ENCODE results near the gene PIK3C3. TPM values are rescaled to one million over a fixed set of nuclear protein-coding genes. Genes with fewer than 3 reads are reported as not detected.

PIK3C3 gene
- total RNA-seq (2014; rRNA removed; shearing (Covaris generic)): 8.3 and 9.3 TPM in 2 replicates
- total RNA-seq (2022): 22.3 and 23.3 TPM in 2 replicates
- percentile 70 among the genes with signal in this experiment for Bru-seq, nascent RNA
- percentile 48 among the genes with signal in this experiment for BruChase-seq, experiment 1, labeled RNA remaining after a 6-hour chase
- BruChase-seq, experiment 2, labeled RNA remaining after a 2-hour chase: percentile 54 among the genes with signal in this experiment
- long read RNA-seq, full-length matches to known transcripts: 15 of 21 reads
- long read RNA-seq, partial matches to known transcripts: 2 of 21 reads
- long read RNA-seq, other reads (novel, unspliced or antisense): 4 of 21 reads

GRCh38 chr18:41954827-41955613 is at the start of gene PIK3C3:
Gene PIK3C3, plus strand, starts transcription at chr18:41955234. Its CDS starts 58 bp downstream, at chr18:41955292.
- peaks cover 12% of the 10 kb centered on the region for H3K4me1 ChIP-seq (ENCODE audit: insufficient read depth, low read length, poor library complexity, severe bottlenecking)
- H3K36me3 ChIP-seq (ENCODE audit: insufficient read depth, low read length): peaks cover 8% of the 10 kb centered on the region
- H3K9me2 ChIP-seq (ENCODE audit: insufficient read depth, low read length): no peaks in the 10 kb centered on the region
- ChIA-PET POLR2A (interaction anchor here (0.7 kb wide), 2 partner anchors 437 to 1100 kb away, joined by 3 to 4 read pairs; no protein-coding TSS in a partner anchor), CTCF (ENCODE audit: unreplicated experiment) (no interaction called here)
- no peak within 1 kb of the TSS for H3K27ac ChIP-seq (ENCODE audit: low read depth, low read length, poor library complexity, severe bottlenecking)
- DNase-seq (ENCODE audit: low spot score): peak; percentile 92
- TF ChIP-seq, protein P1, sequence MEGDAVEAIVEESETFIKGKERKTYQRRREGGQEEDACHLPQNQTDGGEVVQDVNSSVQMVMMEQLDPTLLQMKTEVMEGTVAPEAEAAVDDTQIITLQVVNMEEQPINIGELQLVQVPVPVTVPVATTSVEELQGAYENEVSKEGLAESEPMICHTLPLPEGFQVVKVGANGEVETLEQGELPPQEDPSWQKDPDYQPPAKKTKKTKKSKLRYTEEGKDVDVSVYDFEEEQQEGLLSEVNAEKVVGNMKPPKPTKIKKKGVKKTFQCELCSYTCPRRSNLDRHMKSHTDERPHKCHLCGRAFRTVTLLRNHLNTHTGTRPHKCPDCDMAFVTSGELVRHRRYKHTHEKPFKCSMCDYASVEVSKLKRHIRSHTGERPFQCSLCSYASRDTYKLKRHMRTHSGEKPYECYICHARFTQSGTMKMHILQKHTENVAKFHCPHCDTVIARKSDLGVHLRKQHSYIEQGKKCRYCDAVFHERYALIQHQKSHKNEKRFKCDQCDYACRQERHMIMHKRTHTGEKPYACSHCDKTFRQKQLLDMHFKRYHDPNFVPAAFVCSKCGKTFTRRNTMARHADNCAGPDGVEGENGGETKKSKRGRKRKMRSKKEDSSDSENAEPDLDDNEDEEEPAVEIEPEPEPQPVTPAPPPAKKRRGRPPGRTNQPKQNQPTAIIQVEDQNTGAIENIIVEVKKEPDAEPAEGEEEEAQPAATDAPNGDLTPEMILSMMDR (conservative IDR thresholded peaks at IDR 0.05; ENCODE audit: low read length): no peak
- no peak for TF ChIP-seq EZH2phosphoT487 (IDR thresholded peaks at IDR 0.05; ENCODE audit: borderline replicate concordance, low read depth, low read length)
- H3K79me2 ChIP-seq (ENCODE audit: insufficient read depth, low read depth, low read length): peaks cover 22% of the 10 kb centered on the region
- no peaks in the 10 kb centered on the region for H3K9me3 ChIP-seq (ENCODE audit: low read length)
- no TSS peak for BruUV-seq (replicated peaks)
- peak within 1 kb of the TSS; percentile 83 for H3K4me2 ChIP-seq (ENCODE audit: low read length)
- no peaks in the 10 kb centered on the region; the same call in 1 of the 2 replicates for H4K20me1 ChIP-seq (ENCODE audit: insufficient read depth, low read length)
- peak within 1 kb of the TSS; percentile 99 for H2AFZ ChIP-seq (ENCODE audit: low read length)
- peak within 1 kb of the TSS; percentile 89 for H3K4me3 ChIP-seq (ENCODE audit: low read depth, low read length, poor library complexity, severe bottlenecking)
- intact Hi-C loops (cut with micrococcal nuclease; ENCODE audit: unreplicated experiment): no loop called here

DNA sequence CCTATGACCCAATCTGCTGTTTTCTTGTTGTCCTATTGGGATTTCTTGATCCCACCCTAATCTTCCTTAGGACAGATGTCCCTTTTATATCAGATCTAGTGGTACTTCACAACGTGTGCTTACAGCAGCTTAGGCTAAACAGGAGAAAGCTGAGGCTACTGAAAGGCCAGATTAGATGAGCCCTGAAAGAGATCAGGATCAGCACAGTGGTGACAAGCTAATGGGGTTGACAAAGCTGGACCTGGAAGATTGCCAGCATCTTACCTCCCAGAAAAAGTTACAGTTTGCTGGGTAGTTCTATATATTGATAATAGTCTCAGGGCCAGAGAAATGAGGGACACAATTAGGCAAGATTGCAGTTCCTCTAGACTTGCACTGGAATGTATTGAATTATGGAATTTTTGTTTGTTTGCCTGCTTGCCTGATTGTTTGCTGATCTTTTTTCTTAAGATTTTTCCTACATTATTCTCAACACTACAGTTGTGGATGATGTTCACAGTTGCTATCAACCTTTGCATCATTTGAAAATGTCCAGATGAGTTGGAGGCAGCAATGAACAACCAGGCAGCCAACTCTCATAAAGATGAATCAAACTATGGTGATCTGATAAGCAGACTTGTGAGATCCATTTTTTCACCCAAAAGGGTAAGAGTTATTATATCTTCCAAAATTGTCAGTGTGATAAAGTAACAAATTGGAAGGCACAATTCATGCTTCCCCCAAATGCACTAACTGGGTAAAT is 49.1 kb upstream of the PIK3C3 start:
- Histone ChIP-seq H3K9me2 (ENCODE audit: insufficient read depth, low read length) (no peaks in the 10 kb centered on the region), H3K27ac (ENCODE audit: low read depth, low read length, poor library complexity, severe bottlenecking) (no peak overlapping the region), H3K79me2 (ENCODE audit: insufficient read depth, low read depth, low read length) (no peaks in the 10 kb centered on the region), H4K20me1 (ENCODE audit: insufficient read depth, low read length) (no peaks in the 10 kb centered on the region), H3K4me3 (ENCODE audit: low read depth, low read length, poor library complexity, severe bottlenecking) (no peak overlapping the region), H3K4me2 (ENCODE audit: low read length) (no peak overlapping the region), H3K4me1 (ENCODE audit: insufficient read depth, low read length, poor library complexity, severe bottlenecking) (no peaks in the 10 kb centered on the region), H3K36me3 (ENCODE audit: insufficient read depth, low read length) (no peaks in the 10 kb centered on the region), H2AFZ (ENCODE audit: low read length) (no peak overlapping the region), H3K9me3 (ENCODE audit: low read length) (no peaks in the 10 kb centered on the region)
- intact Hi-C loops (cut with micrococcal nuclease; ENCODE audit: unreplicated experiment): no loop called here
- no peak for TF ChIP-seq EZH2phosphoT487 (IDR thresholded peaks at IDR 0.05; ENCODE audit: borderline replicate concordance, low read depth, low read length)
- TF ChIP-seq, protein P1 (conservative IDR thresholded peaks at IDR 0.05; ENCODE audit: low read length): no peak
- CTCF ChIA-PET (ENCODE audit: unreplicated experiment): no interaction called here
- BruUV-seq (replicated peaks): no TSS peak
- POLR2A ChIA-PET: interaction anchor here (0.5 kb wide), 1 partner anchor 46 kb away, joined by 4 read pairs; no protein-coding TSS in a partner anchor
- DNase-seq (ENCODE audit: low spot score): no peak

Data from OCI-LY7 (cell line).